Colonic mucosa (tissue), 4 donors: Measurements from ENCODE around the gene IP6K3. TPM values are rescaled to one million over a fixed set of nuclear protein-coding genes. Genes with fewer than 3 reads are reported as not detected.

ENCODE experiments used
- DNase-seq: peaks from one replicate; pipeline ENCODE4 v3.0.0-alpha.2; 2020
- H3K27ac ChIP-seq: fragments of 200-600 bp; one replicate; pipeline ENCODE4 v1.8.0; 2021
- H3K27me3 ChIP-seq: fragments of 200-600 bp; one replicate; pipeline ENCODE4 v1.8.0; 2021
- H3K36me3 ChIP-seq: fragments of 200-600 bp; one replicate; pipeline ENCODE4 v1.8.0; 2021
- H3K4me1 ChIP-seq: fragments of 200-600 bp; one replicate; pipeline ENCODE4 v1.8.0; 2021; ENCODE audit warnings: mild to moderate bottlenecking
- H3K4me3 ChIP-seq: fragments of 200-600 bp; one replicate; pipeline ENCODE4 v1.8.0; 2021
- H3K9ac ChIP-seq, 2 donors: one replicate each; pipeline ENCODE4 v1.7.0; 2013; ENCODE audit warnings: control low read depth in 2 of 2, low read depth in 2 of 2, low read length in 2 of 2
- H3K9me3 ChIP-seq: fragments of 200-600 bp; one replicate; pipeline ENCODE4 v1.8.0; 2021
- intact Hi-C: fragments of 100-400 bp; cut with DNase I; formaldehyde crosslinking; loops from one replicate; pipeline ENCODE4 v1.14.1; 2022
- total RNA-seq, 2 donors: library from RNA; stranded (reverse); fragmentation: NEBNext Ultra II Directional in 1 of 2; extraction: Animal tissue kit (Norgen Biotek cat#: 25700) in 1 of 2; gene quantifications; one replicate each; pipeline ENCODE4 v1.2.1, GENCODE V29; 2021
- TF ChIP-seq, protein P1 (sequence below): fragments of 200-600 bp; IDR thresholded peaks from one replicate; pipeline ENCODE4 v1.8.0; 2022; ENCODE audit warnings: antibody characterized with exemption, mild to moderate bottlenecking
- donor health status: healthy.
- donor health status: DM: no; HTN: no; CAD: no.
- donor health status: DM: no; HTN: no; CAD: no.

The IP6K3 gene
- total RNA-seq, 2 donors from 2014 or later = 0.17 to 0.29 TPM

DNA sequence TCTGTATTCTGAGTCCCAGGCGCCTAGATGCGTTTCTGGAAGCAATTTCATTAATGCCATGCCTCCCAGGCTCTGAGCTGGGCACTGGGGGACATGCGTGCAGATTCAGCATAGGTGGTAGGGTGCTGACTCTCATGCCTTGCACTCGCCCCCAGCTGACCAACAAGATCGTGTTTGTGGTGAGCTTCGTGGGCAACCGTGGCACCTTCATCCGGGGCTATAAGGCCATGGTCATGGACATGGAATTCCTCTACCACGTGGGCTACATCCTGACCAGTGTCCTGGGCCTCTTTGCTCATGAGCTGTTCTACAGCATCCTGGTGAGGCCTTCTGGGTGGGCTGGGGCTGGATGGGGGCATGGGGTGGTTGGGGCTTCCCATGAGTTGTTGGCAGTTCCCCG is 56.8 kb downstream of the IP6K3 start:
- no peak for DNase-seq
- intact Hi-C loops = no loop called here
- H3K36me3 ChIP-seq = peaks cover 13% of the 10 kb centered on the region
- H3K9me3 ChIP-seq = no peaks in the 10 kb centered on the region
- no peaks in the 10 kb centered on the region for H3K27me3 ChIP-seq
- H3K4me1 ChIP-seq = no peaks in the 10 kb centered on the region
- H3K9ac ChIP-seq = no peak overlapping the region
- TF ChIP-seq, protein P1, sequence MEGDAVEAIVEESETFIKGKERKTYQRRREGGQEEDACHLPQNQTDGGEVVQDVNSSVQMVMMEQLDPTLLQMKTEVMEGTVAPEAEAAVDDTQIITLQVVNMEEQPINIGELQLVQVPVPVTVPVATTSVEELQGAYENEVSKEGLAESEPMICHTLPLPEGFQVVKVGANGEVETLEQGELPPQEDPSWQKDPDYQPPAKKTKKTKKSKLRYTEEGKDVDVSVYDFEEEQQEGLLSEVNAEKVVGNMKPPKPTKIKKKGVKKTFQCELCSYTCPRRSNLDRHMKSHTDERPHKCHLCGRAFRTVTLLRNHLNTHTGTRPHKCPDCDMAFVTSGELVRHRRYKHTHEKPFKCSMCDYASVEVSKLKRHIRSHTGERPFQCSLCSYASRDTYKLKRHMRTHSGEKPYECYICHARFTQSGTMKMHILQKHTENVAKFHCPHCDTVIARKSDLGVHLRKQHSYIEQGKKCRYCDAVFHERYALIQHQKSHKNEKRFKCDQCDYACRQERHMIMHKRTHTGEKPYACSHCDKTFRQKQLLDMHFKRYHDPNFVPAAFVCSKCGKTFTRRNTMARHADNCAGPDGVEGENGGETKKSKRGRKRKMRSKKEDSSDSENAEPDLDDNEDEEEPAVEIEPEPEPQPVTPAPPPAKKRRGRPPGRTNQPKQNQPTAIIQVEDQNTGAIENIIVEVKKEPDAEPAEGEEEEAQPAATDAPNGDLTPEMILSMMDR = no peak
- no peak overlapping the region for H3K4me3 ChIP-seq
- H3K27ac ChIP-seq = no peak overlapping the region

- no peak overlapping the region for H3K4me3 ChIP-seq
- intact Hi-C loops = no loop called here
- no peaks in the 10 kb centered on the region for H3K9me3 ChIP-seq
- TF ChIP-seq, protein P1 = no peak
- no peaks in the 10 kb centered on the region for H3K4me1 ChIP-seq
- DNase-seq = no peak
- H3K27me3 ChIP-seq = no peaks in the 10 kb centered on the region
- H3K36me3 ChIP-seq = peaks cover 13% of the 10 kb centered on the region
- no peak overlapping the region for H3K27ac ChIP-seq
- H3K9ac ChIP-seq = no peak overlapping the region
These were observed 57.6 kb downstream of the IP6K3 start for GRCh38 chr6:33689148-33689494.

DNA sequence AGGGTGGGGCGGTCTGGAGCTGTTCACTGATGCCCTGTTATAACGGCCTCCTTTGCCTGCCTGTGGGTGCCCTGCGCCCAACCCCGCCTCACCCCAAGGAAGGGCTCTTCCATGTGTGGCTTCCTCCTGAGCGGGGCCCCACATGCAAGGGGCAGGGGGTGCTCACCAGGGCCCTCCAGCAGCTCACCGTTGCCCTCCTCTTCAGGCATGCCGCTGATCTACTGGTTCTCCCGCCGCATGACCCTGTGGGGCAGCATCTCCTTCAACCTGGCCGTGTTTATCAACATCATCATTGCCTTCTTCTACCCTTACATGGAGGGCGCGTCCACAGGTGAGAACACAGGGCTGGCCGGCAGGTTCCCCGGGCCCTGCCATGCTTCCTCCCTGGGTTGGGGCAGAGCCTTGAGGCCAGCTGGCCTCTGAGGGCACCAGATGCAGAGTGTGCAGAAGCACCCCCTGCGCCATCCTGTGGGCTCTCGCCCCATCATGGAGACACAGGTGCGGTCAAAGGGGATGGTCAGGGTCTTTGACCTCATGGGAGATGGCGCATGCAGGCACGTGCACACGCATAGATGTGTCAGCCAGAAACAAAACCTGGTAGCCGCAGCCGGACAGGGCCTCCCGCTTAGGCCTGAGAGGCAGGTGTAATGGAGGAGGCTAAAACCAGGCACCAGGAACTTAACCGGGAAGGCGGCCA is 58.1 kb downstream of the IP6K3 start:
- TF ChIP-seq, protein P1 = no peak
- Histone ChIP-seq H3K36me3 (peaks cover 14% of the 10 kb centered on the region), H3K9me3 (no peaks in the 10 kb centered on the region), H3K4me3 (no peak overlapping the region), H3K27me3 (no peaks in the 10 kb centered on the region), H3K9ac (no peak overlapping the region), H3K4me1 (no peaks in the 10 kb centered on the region), H3K27ac (no peak overlapping the region)
- intact Hi-C loops = no loop called here
- no peak for DNase-seq

DNA sequence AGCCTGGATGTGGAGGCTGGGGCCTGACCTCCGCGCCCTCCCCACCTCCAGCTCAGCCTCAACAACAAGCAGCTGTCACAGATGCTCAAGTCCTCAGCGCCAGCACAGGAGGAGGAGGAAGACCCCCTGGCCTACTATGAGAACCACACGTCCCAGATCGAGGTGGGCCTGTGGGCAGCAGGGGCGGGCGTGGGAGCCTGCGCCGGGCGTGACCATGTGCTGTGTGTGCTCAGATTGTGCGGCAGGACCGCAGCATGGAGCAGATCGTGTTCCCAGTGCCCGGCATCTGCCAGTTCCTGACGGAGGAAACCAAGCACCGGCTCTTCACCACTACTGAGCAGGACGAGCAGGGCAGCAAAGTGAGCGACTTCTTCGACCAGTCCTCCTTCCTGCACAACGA is 58.7 kb downstream of the IP6K3 start:
- DNase-seq = no peak
- Histone ChIP-seq H3K9ac (no peak overlapping the region), H3K4me1 (no peaks in the 10 kb centered on the region), H3K4me3 (no peak overlapping the region), H3K36me3 (peaks cover 19% of the 10 kb centered on the region), H3K27ac (no peak overlapping the region), H3K9me3 (no peaks in the 10 kb centered on the region), H3K27me3 (no peaks in the 10 kb centered on the region)
- intact Hi-C loops = no loop called here
- TF ChIP-seq, protein P1 = no peak

GRCh38 chr6:33686981-33687975 is 59.4 kb downstream of the IP6K3 start:
- no peak for DNase-seq
- Histone ChIP-seq H3K9me3 (no peaks in the 10 kb centered on the region), H3K4me3 (no peak overlapping the region), H3K27me3 (no peaks in the 10 kb centered on the region), H3K4me1 (no peaks in the 10 kb centered on the region), H3K9ac (no peak overlapping the region), H3K36me3 (peaks cover 22% of the 10 kb centered on the region), H3K27ac (no peak overlapping the region)
- TF ChIP-seq, protein P1 = no peak
- intact Hi-C loops = no loop called here
